ENCODE data around the gene P3H4. TPM values are rescaled to one million over a fixed set of nuclear protein-coding genes. Genes with fewer than 3 reads are reported as not detected.
"Not testable (repeated sequence)": the region's sequence is repeated elsewhere in the genome, so short reads cannot be mapped to it uniquely, and the experiment has no call there.

P3H4 gene, protein sequence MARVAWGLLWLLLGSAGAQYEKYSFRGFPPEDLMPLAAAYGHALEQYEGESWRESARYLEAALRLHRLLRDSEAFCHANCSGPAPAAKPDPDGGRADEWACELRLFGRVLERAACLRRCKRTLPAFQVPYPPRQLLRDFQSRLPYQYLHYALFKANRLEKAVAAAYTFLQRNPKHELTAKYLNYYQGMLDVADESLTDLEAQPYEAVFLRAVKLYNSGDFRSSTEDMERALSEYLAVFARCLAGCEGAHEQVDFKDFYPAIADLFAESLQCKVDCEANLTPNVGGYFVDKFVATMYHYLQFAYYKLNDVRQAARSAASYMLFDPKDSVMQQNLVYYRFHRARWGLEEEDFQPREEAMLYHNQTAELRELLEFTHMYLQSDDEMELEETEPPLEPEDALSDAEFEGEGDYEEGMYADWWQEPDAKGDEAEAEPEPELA
- total RNA-seq: 1 to 10 TPM; 1.5 to 2.0 TPM

DNA sequence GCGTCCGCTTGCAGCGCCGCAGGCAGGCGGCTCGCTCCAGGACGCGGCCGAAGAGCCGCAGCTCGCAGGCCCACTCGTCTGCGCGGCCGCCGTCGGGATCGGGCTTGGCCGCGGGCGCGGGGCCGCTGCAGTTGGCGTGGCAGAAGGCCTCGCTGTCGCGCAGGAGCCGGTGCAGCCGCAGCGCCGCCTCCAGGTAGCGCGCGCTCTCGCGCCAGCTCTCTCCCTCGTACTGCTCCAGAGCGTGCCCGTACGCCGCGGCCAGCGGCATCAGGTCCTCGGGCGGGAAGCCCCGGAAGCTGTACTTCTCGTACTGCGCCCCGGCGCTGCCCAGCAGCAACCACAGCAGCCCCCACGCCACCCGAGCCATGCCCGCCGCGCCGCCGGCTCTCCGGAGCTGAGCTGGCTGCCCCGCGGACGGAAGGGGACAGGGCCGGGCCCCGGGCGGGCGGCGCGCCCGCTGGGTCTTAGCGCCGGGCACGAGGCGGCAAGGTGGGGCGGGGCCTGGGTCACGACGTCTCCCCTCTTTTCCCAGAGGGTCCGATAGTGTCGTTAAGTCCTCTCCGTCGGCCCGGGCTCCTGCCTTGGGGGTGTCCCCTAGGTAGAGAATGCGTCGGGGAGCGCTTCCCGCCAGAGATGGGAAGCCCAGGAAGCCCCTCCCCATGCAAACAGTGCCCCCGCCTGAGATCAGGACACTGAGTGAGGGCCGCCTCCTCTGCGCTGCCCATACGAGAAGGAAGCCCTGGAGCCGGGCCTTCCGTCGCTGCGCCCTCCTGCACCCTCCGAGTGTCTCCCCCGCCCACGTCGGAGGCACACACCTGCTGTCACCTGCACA, at the start of gene P3H4:
Gene P3H4 (minus strand): TSS at position 401 of the 832 bp plus-strand sequence. CDS start 34 bp downstream, at position 367.
- Mint-ChIP-seq H3K4me3 (peak within 1 kb of the TSS; percentile 76), H3K36me3 (ENCODE audit: low read depth) (no peaks in the 10 kb centered on the region), H3K9me3 (ENCODE audit: low read depth) (no peaks in the 10 kb centered on the region), H3K4me1 (peaks cover 22% of the 10 kb centered on the region), H3K27me3 (peaks cover 2% of the 10 kb centered on the region), H3K27ac (peak within 1 kb of the TSS; percentile 58)
- ChIA-PET CTCF (interaction anchor here (0.7 to 2.1 kb wide), 13 partner anchors 8 to 687 kb away, joined by 3 to 6 read pairs (median 4); partner anchors contain the start of genes EIF1, JUP and KLHL11), POLR2A (interaction anchor here (0.5 to 1.0 kb wide), 2 partner anchors 12 to 25 kb away, joined by 3 read pairs; partner anchors contain the start of gene JUP)
- DNase-seq (peak; percentile 86), ATAC-seq (peak; percentile 90)
- intact Hi-C loops (cut with DNase I, micrococcal nuclease): loop anchor here in 1 of 2 experiments (1.0 to 2.0 kb wide), 3 partner anchors 24 to 73 kb away; partner anchors contain the start of gene KLHL11

GRCh38 chr17:41860254-41860931, 48.6 kb upstream of the P3H4 start:
- DNase-seq (no peak), ATAC-seq (no peak)
- CTCF ChIA-PET: interaction anchor here (1.1 kb wide), 1 partner anchor 25 kb away, joined by 3 read pairs; no protein-coding TSS in a partner anchor
- H3K36me3 Mint-ChIP-seq (ENCODE audit: low read depth): peaks cover 6% of the 10 kb centered on the region
- intact Hi-C loops (cut with DNase I, micrococcal nuclease): loop anchor here (10.0 kb wide), 2 partner anchors 126 to 1936 kb away; partner anchors contain the start of genes HAP1 (in 1 of the 2), LRRC3C (in 1 of the 2) and ORMDL3 (in 1 of the 2)
- no peaks in the 10 kb centered on the region for H3K27me3 Mint-ChIP-seq
- no peak overlapping the region for H3K27ac Mint-ChIP-seq
- POLR2A ChIA-PET: no interaction called here
- no peaks in the 10 kb centered on the region for H3K9me3 Mint-ChIP-seq (ENCODE audit: low read depth)
- peaks cover 23% of the 10 kb centered on the region for H3K4me1 Mint-ChIP-seq
- no peak overlapping the region for H3K4me3 Mint-ChIP-seq

GRCh38 chr17:41851382-41851781, 39.6 kb upstream of the P3H4 start:
- DNase-seq; H3K9me3 Mint-ChIP-seq (ENCODE audit: low read depth); ATAC-seq; intact Hi-C loops (cut with DNase I, micrococcal nuclease); H3K4me3 Mint-ChIP-seq; H3K27ac Mint-ChIP-seq; H3K27me3 Mint-ChIP-seq: not testable (repeated sequence)
- ChIA-PET CTCF (interaction anchor here (1.1 kb wide), 1 partner anchor 10 kb away, joined by 3 read pairs; no protein-coding TSS in a partner anchor), POLR2A (interaction anchor here (0.6 to 1.2 kb wide), 4 partner anchors 13 to 676 kb away, joined by 4 to 8 read pairs (median 4); no protein-coding TSS in a partner anchor)
- H3K4me1 Mint-ChIP-seq: peaks cover 16% of the 10 kb centered on the region
- peaks cover 29% of the 10 kb centered on the region for H3K36me3 Mint-ChIP-seq (ENCODE audit: low read depth)

GRCh38 chr17:41849251-41849990, 37.7 kb upstream of the P3H4 start:
- H3K36me3 Mint-ChIP-seq (ENCODE audit: low read depth): peaks cover 17% of the 10 kb centered on the region
- H3K27me3 Mint-ChIP-seq: no peaks in the 10 kb centered on the region
- POLR2A ChIA-PET: no interaction called here
- H3K4me3 Mint-ChIP-seq: no peak overlapping the region
- CTCF ChIA-PET: interaction anchor here (0.6 to 2.3 kb wide), 3 partner anchors 15 to 51 kb away, joined by 3 to 5 read pairs (median 3); no protein-coding TSS in a partner anchor
- peaks cover 16% of the 10 kb centered on the region for H3K4me1 Mint-ChIP-seq
- ATAC-seq: no peak
- no peaks in the 10 kb centered on the region for H3K9me3 Mint-ChIP-seq (ENCODE audit: low read depth)
- DNase-seq: no peak
- H3K27ac Mint-ChIP-seq: no peak overlapping the region
- intact Hi-C loops (cut with DNase I, micrococcal nuclease): no loop called here

DNA sequence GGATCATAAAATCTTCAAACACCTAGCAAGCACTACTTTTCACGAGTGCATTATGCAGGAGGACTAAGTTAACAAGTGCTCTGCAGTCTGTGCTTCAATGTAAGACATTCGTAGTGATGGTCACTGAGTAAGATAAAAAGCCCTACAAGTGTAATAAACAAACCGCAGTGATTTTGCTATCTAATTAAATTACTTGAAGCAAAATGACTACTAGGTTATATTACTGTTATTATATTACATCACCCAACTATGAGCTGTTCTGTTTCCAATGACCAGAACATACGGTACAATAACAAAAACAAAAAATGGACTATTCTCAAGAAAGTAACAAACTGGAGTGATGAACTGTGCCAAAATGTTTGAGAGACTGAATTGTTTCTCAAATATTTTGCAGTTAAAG, 37.0 kb upstream of the P3H4 start:
- ChIA-PET CTCF (interaction anchor here (1.1 to 2.3 kb wide), 2 partner anchors 16 to 47 kb away, joined by 3 to 5 read pairs; no protein-coding TSS in a partner anchor), POLR2A (no interaction called here)
- no peak for ATAC-seq
- Mint-ChIP-seq H3K4me3 (no peak overlapping the region), H3K27ac (no peak overlapping the region), H3K4me1 (peaks cover 16% of the 10 kb centered on the region), H3K27me3 (no peaks in the 10 kb centered on the region), H3K36me3 (ENCODE audit: low read depth) (peaks cover 14% of the 10 kb centered on the region), H3K9me3 (ENCODE audit: low read depth) (no peaks in the 10 kb centered on the region)
- intact Hi-C loops (cut with DNase I, micrococcal nuclease): no loop called here
- no peak for DNase-seq

- Mint-ChIP-seq H3K4me3 (no peak overlapping the region), H3K4me1 (peaks cover 3% of the 10 kb centered on the region), H3K27me3 (no peaks in the 10 kb centered on the region), H3K27ac (no peak overlapping the region), H3K9me3 (ENCODE audit: low read depth) (no peaks in the 10 kb centered on the region), H3K36me3 (ENCODE audit: low read depth) (peaks cover 2% of the 10 kb centered on the region)
- DNase-seq: no peak
- intact Hi-C loops (cut with DNase I, micrococcal nuclease): no loop called here
- no peak for ATAC-seq
- ChIA-PET CTCF (no interaction called here), POLR2A (no interaction called here)
These were observed 33.2 kb upstream of the P3H4 start for GRCh38 chr17:41844971-41845370.

DNA sequence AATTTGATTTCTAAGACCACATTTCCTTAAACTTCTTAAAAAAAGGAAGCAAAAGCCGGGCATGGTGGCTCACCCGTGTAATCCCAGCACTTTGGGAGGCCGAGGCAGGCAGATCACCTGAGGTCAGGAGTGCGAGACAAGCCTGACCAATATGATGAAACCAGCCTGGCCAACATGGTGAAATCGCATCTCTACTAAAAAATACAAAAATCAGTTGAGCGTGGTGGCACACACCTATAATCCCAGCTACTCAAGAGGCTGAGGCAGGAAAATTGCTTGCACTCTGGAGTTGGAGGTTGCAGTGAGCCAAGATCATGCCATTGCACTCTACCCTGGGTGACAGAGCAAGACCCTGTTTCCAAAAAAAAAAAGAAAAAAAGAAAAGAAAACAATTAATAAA, 29.0 kb upstream of the P3H4 start:
- intact Hi-C loops (cut with DNase I, micrococcal nuclease); POLR2A ChIA-PET; H3K27me3 Mint-ChIP-seq; H3K27ac Mint-ChIP-seq; DNase-seq; ATAC-seq; H3K4me1 Mint-ChIP-seq; H3K4me3 Mint-ChIP-seq; H3K9me3 Mint-ChIP-seq (ENCODE audit: low read depth); H3K36me3 Mint-ChIP-seq (ENCODE audit: low read depth): not testable (repeated sequence)
- CTCF ChIA-PET: interaction anchor here (0.6 kb wide), 1 partner anchor 26 kb away, joined by 3 read pairs; no protein-coding TSS in a partner anchor

DNA sequence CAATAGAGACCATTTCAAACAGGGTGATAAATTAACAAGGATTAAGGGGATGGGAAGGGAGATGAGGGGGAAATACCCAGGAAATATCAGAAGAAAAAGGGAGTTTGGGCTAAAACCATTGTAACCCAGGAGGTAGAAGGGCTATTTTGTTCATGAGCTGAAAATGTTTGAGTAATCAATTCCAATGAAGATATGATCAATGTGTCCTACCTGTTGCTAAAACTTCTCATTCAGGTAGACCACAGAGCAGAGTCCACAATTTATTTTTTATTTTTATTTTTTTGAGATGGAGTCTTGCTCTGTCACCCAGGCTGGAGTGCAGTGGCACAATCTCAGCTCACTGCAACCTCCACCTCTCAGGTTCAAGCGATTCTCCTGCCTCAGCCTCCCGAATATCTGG, 27.7 kb upstream of the P3H4 start:
- POLR2A ChIA-PET; intact Hi-C loops (cut with DNase I, micrococcal nuclease); DNase-seq; H3K36me3 Mint-ChIP-seq (ENCODE audit: low read depth); ATAC-seq; H3K9me3 Mint-ChIP-seq (ENCODE audit: low read depth); H3K27me3 Mint-ChIP-seq; H3K27ac Mint-ChIP-seq; H3K4me3 Mint-ChIP-seq: not testable (repeated sequence)
- CTCF ChIA-PET: interaction anchor here (0.6 kb wide), 1 partner anchor 96 kb away, joined by 3 read pairs; no protein-coding TSS in a partner anchor
- peaks cover 12% of the 10 kb centered on the region for H3K4me1 Mint-ChIP-seq

DNA sequence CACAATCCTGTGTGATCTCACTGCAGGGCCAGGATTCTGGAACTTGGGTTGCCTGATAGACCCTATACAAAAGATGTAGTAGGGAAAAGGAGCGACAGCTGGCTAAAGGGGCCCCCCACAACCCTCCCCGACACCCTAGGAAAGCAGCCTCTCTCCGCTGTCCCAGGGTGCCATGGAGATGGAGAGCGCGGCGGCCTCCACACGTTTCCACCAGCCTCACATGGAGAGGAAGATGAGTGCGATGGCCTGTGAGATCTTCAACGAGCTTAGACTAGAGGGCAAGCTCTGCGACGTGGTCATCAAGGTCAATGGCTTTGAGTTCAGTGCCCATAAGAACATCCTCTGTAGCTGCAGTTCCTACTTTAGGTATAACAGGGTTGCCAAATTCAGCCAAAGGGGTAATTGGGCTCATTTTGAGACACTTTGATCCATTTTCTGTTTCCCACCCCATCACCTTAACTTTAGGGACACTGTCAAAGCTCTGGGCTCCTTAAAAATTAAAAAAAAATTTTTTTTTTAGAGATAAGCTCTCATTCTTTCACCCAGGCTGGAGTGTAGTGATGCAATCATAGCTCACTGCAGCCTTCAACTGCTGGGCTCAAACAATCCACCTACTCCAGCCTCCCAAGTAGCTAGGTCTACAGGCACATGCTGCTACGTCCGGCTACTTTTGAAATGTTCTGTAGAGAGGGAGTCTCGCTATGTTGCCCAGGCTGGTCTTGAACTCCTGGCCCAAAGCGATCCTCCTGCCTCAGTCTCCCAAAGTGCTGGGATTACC, 26.2 kb upstream of the P3H4 start, which contains the start of gene KLHL10:
Gene KLHL10 (plus strand): TSS at position 65 of the 778 bp plus-strand sequence. CDS start 108 bp downstream, at position 173.
- Mint-ChIP-seq H3K27me3 (no peaks in the 10 kb centered on the region), H3K27ac (peak within 1 kb of the TSS; percentile 70), H3K4me1 (peaks cover 13% of the 10 kb centered on the region), H3K9me3 (ENCODE audit: low read depth) (no peaks in the 10 kb centered on the region), H3K4me3 (peak within 1 kb of the TSS; percentile 80), H3K36me3 (ENCODE audit: low read depth) (no peaks in the 10 kb centered on the region)
- CTCF ChIA-PET: interaction anchor here (0.9 kb wide), 1 partner anchor 128 kb away, joined by 3 read pairs; the partner anchor contains the start of gene CNP
- intact Hi-C loops (cut with DNase I, micrococcal nuclease): loop anchor here in 1 of 2 experiments (2.0 kb wide), 1 partner anchor 27 kb away; the partner anchor contains the start of gene KLHL11
- no peak for DNase-seq
- POLR2A ChIA-PET: no interaction called here
- no peak for ATAC-seq
